ENCODE data around the gene RAB43.

Gene RAB43

GRCh38 chr3:129162729-129163579 lies 41.4 kb upstream of the RAB43 start:
- no CpG with 5 or more reads among the region's 5 CpGs for WGBS, 2 donors (ENCODE audit: extremely low coverage in 2 of 2, insufficient read length in 2 of 2, insufficient replicate concordance in 1 of 2)
- H3K27ac ChIP-seq (replicated peaks; ENCODE audit: low read length), result no peak overlapping the region
- H3K9ac ChIP-seq (ENCODE audit: low read depth, low read length, poor library complexity), result no peak overlapping the region

GRCh38 chr3:129161860-129162271 lies 40.3 kb upstream of the RAB43 start:
- H3K14ac ChIP-seq (ENCODE audit: low read length), result no peak overlapping the region
- peak overlapping the region; percentile 58 for H3K4me2 ChIP-seq (ENCODE audit: insufficient read depth, low read length, poor library complexity, severe bottlenecking)
- H3K4ac ChIP-seq (ENCODE audit: low read length), result no peak overlapping the region
- peak overlapping the region; percentile 19 for H4K8ac ChIP-seq (ENCODE audit: low read depth, low read length)
- H2AK5ac ChIP-seq (ENCODE audit: low read depth, low read length), result no peak overlapping the region
- H3K4me3 ChIP-seq (ENCODE audit: low read length in 2 of 2), result peak overlapping the region; percentile 81 to 89
- H3K27ac ChIP-seq (replicated peaks; ENCODE audit: low read length), result peak overlapping the region; percentile 95
- H3K79me1 ChIP-seq (ENCODE audit: low read depth, low read length), result peaks cover 3% of the 10 kb centered on the region
- H3K27me3 ChIP-seq (ENCODE audit: control insufficient read depth in 3 of 3, insufficient read depth in 3 of 3, low read depth in 1 of 3, low read length in 3 of 3), result no peaks in the 10 kb centered on the region
- WGBS, 2 donors (ENCODE audit: extremely low coverage in 2 of 2, insufficient read length in 2 of 2, insufficient replicate concordance in 1 of 2), result no CpG with 5 or more reads among the region's 12 CpGs
- no peak overlapping the region for H3K18ac ChIP-seq (ENCODE audit: low read length)
- no peak overlapping the region for H2BK15ac ChIP-seq (ENCODE audit: low read length)
- peak overlapping the region; percentile 85 for H2AFZ ChIP-seq (ENCODE audit: low read length)
- peak overlapping the region; percentile 3 for H3K23ac ChIP-seq (ENCODE audit: low read depth, low read length, poor library complexity)
- H3K4me1 ChIP-seq (ENCODE audit: control insufficient read depth in 2 of 2, insufficient read depth in 1 of 2, low read depth in 1 of 2, low read length in 2 of 2), result peaks cover 4 to 5% of the 10 kb centered on the region in 2 donors
- H4K91ac ChIP-seq (ENCODE audit: low read depth, low read length, poor library complexity), result no peak overlapping the region
- peaks cover 2 to 35% of the 10 kb centered on the region in 2 donors for H3K36me3 ChIP-seq (replicated peaks in 1 of 2; ENCODE audit: control insufficient read depth in 2 of 2, insufficient read depth in 2 of 2, low read length in 2 of 2)
- peak overlapping the region; percentile 71 for H3K9ac ChIP-seq (ENCODE audit: low read depth, low read length, poor library complexity)
- H3K9me3 ChIP-seq (replicated peaks in 1 of 2; ENCODE audit: control insufficient read depth in 2 of 2, insufficient read depth in 1 of 2, low read depth in 1 of 2, low read length in 2 of 2), result no peaks in the 10 kb centered on the region
- H2BK5ac ChIP-seq (ENCODE audit: low read length), result peak overlapping the region; percentile 17
- H2BK12ac ChIP-seq (ENCODE audit: low read length), result no peak overlapping the region
- DNase-seq (ENCODE audit: low spot score), result no peak
- H2BK120ac ChIP-seq (ENCODE audit: low read depth, low read length), result no peak overlapping the region

More at GRCh38 chr3:129162729-129163579, 41.4 kb upstream of the RAB43 start:
- no peak overlapping the region for H3K14ac ChIP-seq (ENCODE audit: low read length)
- DNase-seq (ENCODE audit: low spot score), result peak; percentile 30
- no peak overlapping the region for H2AK5ac ChIP-seq (ENCODE audit: low read depth, low read length)
- no peak overlapping the region for H3K18ac ChIP-seq (ENCODE audit: low read length)
- peaks cover 3% of the 10 kb centered on the region for H3K79me1 ChIP-seq (ENCODE audit: low read depth, low read length)
- no peak overlapping the region for H3K23ac ChIP-seq (ENCODE audit: low read depth, low read length, poor library complexity)
- peaks cover 4 to 5% of the 10 kb centered on the region in 2 donors for H3K4me1 ChIP-seq (ENCODE audit: control insufficient read depth in 2 of 2, insufficient read depth in 1 of 2, low read depth in 1 of 2, low read length in 2 of 2)
- no peak overlapping the region for H4K91ac ChIP-seq (ENCODE audit: low read depth, low read length, poor library complexity)
- no peaks in the 10 kb centered on the region for H3K27me3 ChIP-seq (ENCODE audit: control insufficient read depth in 3 of 3, insufficient read depth in 3 of 3, low read depth in 1 of 3, low read length in 3 of 3)
- no peak overlapping the region for H4K8ac ChIP-seq (ENCODE audit: low read depth, low read length)
- H3K4me2 ChIP-seq (ENCODE audit: insufficient read depth, low read length, poor library complexity, severe bottlenecking), result no peak overlapping the region
- H2BK12ac ChIP-seq (ENCODE audit: low read length), result no peak overlapping the region
- H3K4ac ChIP-seq (ENCODE audit: low read length), result no peak overlapping the region
- H3K4me3 ChIP-seq (ENCODE audit: low read length in 2 of 2), result peak overlapping the region in 1 of 2 donors; percentile 81
- no peaks in the 10 kb centered on the region for H3K9me3 ChIP-seq (replicated peaks in 1 of 2; ENCODE audit: control insufficient read depth in 2 of 2, insufficient read depth in 1 of 2, low read depth in 1 of 2, low read length in 2 of 2)
- H2BK15ac ChIP-seq (ENCODE audit: low read length), result no peak overlapping the region
- H2AFZ ChIP-seq (ENCODE audit: low read length), result no peak overlapping the region
- no peak overlapping the region for H2BK5ac ChIP-seq (ENCODE audit: low read length)
- H3K36me3 ChIP-seq (replicated peaks in 1 of 2; ENCODE audit: control insufficient read depth in 2 of 2, insufficient read depth in 2 of 2, low read length in 2 of 2), result peaks cover 8 to 35% of the 10 kb centered on the region in 2 donors
- H2BK120ac ChIP-seq (ENCODE audit: low read depth, low read length), result no peak overlapping the region

GRCh38 chr3:129160891-129161859 lies 39.6 kb upstream of the RAB43 start, which contains the start of gene ISY1:
ISY1 (minus strand) TSS chr3:129161063; CDS start chr3:129160975, 88 bp downstream.
- Histone ChIP-seq H2BK120ac (ENCODE audit: low read depth, low read length) (no peak within 1 kb of the TSS), H3K79me1 (ENCODE audit: low read depth, low read length) (peaks cover 3% of the 10 kb centered on the region), H3K14ac (ENCODE audit: low read length) (no peak within 1 kb of the TSS), H3K9me3 (replicated peaks in 1 of 2; ENCODE audit: control insufficient read depth in 2 of 2, insufficient read depth in 1 of 2, low read depth in 1 of 2, low read length in 2 of 2) (no peaks in the 10 kb centered on the region), H2BK12ac (ENCODE audit: low read length) (no peak within 1 kb of the TSS), H2AFZ (ENCODE audit: low read length) (peak within 1 kb of the TSS; percentile 85), H3K4me1 (ENCODE audit: control insufficient read depth in 2 of 2, insufficient read depth in 1 of 2, low read depth in 1 of 2, low read length in 2 of 2) (peaks cover 4 to 5% of the 10 kb centered on the region in 2 donors), H3K4me2 (ENCODE audit: insufficient read depth, low read length, poor library complexity, severe bottlenecking) (peak within 1 kb of the TSS; percentile 82), H3K27ac (replicated peaks; ENCODE audit: low read length) (peak within 1 kb of the TSS; percentile 95), H3K4ac (ENCODE audit: low read length) (no peak within 1 kb of the TSS), H2BK15ac (ENCODE audit: low read length) (no peak within 1 kb of the TSS), H2BK5ac (ENCODE audit: low read length) (peak within 1 kb of the TSS; percentile 62), H3K36me3 (replicated peaks in 1 of 2; ENCODE audit: control insufficient read depth in 2 of 2, insufficient read depth in 2 of 2, low read length in 2 of 2) (peaks cover 1 to 35% of the 10 kb centered on the region in 2 donors), H3K27me3 (ENCODE audit: control insufficient read depth in 3 of 3, insufficient read depth in 3 of 3, low read depth in 1 of 3, low read length in 3 of 3) (no peaks in the 10 kb centered on the region), H3K9ac (ENCODE audit: low read depth, low read length, poor library complexity) (peak within 1 kb of the TSS; percentile 75), H3K23ac (ENCODE audit: low read depth, low read length, poor library complexity) (peak within 1 kb of the TSS; percentile 3), H3K18ac (ENCODE audit: low read length) (peak within 1 kb of the TSS; percentile 80), H4K8ac (ENCODE audit: low read depth, low read length) (peak within 1 kb of the TSS; percentile 19), H4K91ac (ENCODE audit: low read depth, low read length, poor library complexity) (no peak within 1 kb of the TSS), H2AK5ac (ENCODE audit: low read depth, low read length) (no peak within 1 kb of the TSS), H3K4me3 (ENCODE audit: low read length in 2 of 2) (peak within 1 kb of the TSS; percentile 81 to 89)
- WGBS, 2 donors (ENCODE audit: extremely low coverage in 2 of 2, insufficient read length in 2 of 2, insufficient replicate concordance in 1 of 2), result no CpG with 5 or more reads among the region's 67 CpGs
- peak; percentile 95 for DNase-seq (ENCODE audit: low spot score)
